H1 (cell line): ENCODE data around the gene SCAPER. TPM values are rescaled to one million over a fixed set of nuclear protein-coding genes. Genes with fewer than 3 reads are reported as not detected.

Source experiments
- SRF ChIP-seq: IDR thresholded peaks from 2 replicates; pipeline ENCODE4 v1.6.1; 2011; ENCODE audit warnings: mild to moderate bottlenecking, low read depth, low read length, moderate library complexity
- polyA plus RNA-seq, 7 experiments: library from polyadenylated mRNA; depleted of rRNA in 3 of 7; stranded (reverse) in 5 of 7; unstranded in 2 of 7; fragments of >200 nt in 5 of 7; fragments of 200-250 nt in 2 of 7; gene quantifications; 1 replicate in 5 of 7; 2 replicates in 1 of 7; 4 replicates in 1 of 7; pipeline versions ENCODE4 v1.2.1 to v1.2.3, GENCODE V29; 2011 to 2013; ENCODE audit warnings: missing spikeins in 2 of 7, mixed read lengths in 2 of 7
- total RNA-seq: library from RNA; stranded (reverse); fragmentation: NEBNext Ultra II Directional; extraction: Animal tissue kit (Norgen Biotek cat#: 25700); gene quantifications from 2 replicates; pipeline ENCODE4 v1.2.1, GENCODE V29; 2021

Gene SCAPER
- total and polyA plus RNA-seq, 2 of the 8 experiments (the other 6 are each of a cell fraction or from before 2014, with no cell fraction given) = 1.6 to 6.8 TPM

DNA sequence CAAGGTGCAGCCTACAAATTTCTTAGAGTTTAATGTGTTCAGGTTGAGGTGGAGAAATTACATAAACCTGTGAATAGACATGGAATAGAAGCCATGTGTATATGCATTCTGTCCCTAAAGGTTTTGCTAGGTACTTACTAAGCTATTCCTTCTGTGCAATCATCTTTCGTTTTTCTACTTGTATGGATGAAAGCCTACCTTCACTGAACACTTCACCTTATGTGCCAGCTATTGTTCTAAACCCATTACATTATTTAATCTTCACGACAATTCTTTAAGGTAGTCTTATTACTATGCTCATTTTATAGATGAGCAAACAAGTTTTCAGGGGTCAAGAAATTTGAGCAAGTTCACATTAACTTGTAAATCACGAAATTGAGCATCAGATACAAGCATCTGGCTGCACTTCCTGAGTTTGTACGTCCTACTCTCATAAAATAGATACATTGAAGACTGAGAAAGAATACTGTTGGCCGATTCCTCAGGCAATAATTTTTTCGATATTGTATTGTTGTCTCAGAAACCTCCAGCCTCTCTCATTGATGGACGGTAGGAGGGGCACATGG, 25.8 kb upstream of the SCAPER start (continued):
- no peak for TF ChIP-seq SRF
